HG03442 (cell line): ENCODE data around the gene SEMA4D.
"Not testable (repeated sequence)": the region's sequence is repeated elsewhere in the genome, so short reads cannot be mapped to it uniquely, and the experiment has no call there.

Source experiments
- ATAC-seq: cut with Tn5 transposase; IDR thresholded peaks from one replicate; pipeline ENCODE4 v1.9.1; 2021; ENCODE audit warnings: mild to moderate bottlenecking, moderate library complexity; ENCODE audit not compliant: unreplicated experiment

Gene SEMA4D

GRCh38 chr9:89376286-89376685 is 121.6 kb downstream of the SEMA4D start:
- no peak for ATAC-seq

- ATAC-seq = peak; percentile 58
Measured at GRCh38 chr9:89375191-89375760, 122.6 kb downstream of the SEMA4D start.

- ATAC-seq = no peak
Measured at GRCh38 chr9:89374176-89374575, 123.7 kb downstream of the SEMA4D start.

DNA sequence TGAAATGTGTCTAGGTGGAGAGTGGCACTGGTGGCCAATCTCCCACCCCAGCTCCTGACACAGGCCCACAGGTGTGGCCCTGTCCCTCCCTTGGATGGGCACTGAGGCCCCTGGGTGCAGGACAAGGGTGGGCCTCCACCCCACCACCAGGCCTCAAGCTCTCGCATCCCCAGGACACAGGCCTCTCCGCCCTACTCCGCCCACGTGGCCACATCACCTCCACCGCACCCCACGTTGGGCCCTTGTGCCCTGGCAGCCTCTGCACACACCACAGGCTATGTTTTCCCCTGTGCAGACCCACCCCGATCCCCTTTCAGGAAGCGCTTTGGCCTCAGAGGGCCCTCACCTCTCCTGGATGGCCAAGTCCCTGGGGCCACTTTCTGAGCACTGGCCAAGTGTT is 124.9 kb downstream of the SEMA4D start:
- no peak for ATAC-seq

DNA sequence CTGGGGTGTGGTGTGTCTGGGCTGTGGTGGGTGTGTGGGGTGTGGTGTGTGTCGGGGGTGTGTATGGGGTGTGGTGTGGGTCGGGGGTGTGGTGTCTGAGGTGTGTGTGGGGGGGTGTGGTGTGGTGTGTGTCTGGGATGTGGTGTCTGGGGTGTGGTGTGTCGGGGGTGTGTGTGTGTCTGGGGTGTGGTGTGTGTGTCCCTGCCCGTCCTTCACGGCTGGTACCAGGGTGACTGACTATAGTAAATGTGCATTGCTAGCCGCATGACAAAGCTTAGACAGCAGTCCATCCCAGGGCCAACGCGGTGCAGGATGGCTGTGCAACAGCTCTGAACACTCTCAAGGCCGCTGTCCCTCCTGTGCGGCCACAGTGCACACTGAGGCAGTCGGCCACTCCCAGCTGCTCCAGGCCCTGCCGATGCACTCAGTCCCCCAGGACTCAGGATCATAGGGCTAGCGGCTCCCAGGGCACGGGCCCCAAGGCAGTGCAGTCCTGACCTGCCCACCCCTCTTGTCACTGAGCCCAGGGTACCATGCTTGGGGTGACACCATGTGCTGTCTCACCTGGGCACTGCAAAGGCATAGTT is 125.6 kb downstream of the SEMA4D start:
- no peak for ATAC-seq

DNA sequence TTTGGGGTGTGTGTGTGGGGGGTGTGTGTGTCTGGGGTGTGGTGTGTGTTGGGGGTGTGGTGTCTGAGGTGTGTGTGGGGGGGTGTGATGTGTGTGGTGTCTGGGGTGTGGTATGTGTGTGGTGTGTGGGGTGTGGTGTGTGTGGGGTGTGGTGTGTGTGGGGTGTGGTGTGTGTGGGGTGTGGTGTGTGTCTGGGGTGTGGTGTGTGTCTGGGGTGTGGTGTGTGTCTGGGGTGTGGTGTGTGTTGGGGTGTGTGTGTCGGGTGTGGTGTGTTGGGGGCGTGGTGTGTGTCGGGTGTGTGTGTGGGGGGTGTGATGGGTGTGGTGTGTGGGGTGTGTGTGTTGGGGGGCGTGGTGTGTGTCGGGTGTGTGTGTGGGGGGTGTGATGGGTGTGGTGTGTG is 126.1 kb downstream of the SEMA4D start:
- ATAC-seq = not testable (repeated sequence)

DNA sequence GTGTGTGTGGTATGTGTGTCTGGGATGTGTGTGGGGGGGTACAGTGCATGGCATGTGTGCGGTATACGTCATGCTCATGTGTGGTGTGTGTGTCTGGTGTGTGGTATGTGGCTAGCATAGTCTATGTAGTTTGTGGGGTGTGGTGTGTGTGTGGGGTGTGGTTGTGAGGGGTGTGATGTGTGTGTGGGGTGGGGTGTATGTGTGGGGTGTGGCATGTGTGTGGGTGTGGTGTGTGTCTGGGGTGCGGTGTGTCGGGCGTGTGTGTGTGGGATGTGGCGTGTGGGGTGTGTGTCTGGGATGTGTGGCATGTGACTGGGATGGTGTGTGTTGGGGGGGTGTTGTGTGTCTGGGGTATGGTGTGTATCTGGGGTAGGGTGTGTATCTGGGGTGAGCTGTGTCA is 127.3 kb downstream of the SEMA4D start:
- no peak for ATAC-seq

GRCh38 chr9:89368978-89369377 is 128.9 kb downstream of the SEMA4D start:
- ATAC-seq = no peak

DNA sequence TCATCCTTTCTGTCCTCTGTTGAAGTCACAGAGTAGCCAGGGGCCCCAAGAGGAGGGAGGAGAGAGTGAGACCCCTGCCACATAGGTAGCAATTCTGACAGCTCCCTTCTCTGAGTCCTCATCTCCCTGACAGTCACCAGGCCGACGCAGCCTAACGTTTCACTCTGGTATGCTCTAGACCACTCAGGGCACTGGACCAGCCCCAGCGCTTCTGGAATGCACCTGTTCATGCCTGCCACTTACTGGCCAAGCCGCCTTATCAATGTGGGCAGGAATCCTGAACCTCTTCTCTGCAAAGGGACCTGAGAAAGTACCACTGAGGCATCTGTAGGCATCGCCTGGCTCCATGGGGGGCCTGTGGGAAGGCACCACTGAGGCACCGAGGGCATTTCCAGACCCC is 129.4 kb downstream of the SEMA4D start:
- ATAC-seq = no peak

DNA sequence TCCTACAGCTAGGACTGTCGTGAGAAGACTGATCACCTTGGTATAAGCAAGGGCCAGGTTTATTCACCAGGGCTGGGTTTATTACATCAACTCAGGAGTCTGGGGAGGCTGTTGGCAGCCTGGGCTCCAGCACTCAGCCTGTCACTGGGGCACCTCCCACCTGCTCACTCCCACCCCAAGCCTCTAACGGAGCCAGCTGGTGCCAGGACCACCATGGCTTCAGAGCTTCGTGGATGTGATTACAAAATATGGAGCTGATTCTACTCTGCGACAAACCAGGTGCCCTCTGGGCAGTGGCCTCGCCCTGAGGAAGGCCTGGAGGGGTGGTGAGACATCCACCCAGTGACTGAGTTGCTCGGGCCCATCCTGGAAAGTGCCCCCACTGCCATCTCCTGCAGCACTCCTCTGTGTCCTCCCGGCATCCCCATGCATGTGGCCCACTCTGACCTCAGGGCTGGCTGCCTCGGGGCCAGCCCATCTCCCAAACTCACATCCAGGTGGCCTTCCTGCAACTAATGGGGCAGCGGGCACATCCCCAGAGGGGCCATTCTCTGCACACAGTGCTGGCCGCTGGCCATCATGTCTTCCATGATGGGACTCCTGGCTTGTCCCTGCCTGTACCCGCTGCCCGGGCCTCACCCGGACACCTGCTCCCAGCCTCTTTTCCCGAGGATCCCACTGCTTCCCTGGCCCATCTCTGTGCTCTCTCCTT is 130.0 kb downstream of the SEMA4D start:
- no peak for ATAC-seq

DNA sequence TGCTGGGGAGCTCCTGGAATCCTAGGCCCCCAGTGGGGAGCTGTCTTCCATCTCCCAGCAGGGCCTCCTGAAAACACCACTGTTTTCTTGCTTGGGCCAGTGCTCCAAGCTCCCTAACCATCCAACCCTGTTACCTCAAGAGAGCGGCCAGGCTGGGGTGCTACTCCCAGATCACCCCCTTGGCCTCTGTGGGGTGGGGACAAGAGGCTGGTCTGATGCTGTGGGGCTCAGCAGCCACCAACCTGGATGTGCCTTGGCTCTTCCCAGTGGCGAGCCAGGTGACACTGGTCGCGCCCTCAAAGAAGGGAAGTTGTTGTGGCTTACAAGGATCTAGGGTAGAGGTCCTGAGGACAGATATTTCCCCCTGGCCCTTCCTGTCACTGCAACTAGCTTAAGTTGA is 130.6 kb downstream of the SEMA4D start:
- no peak for ATAC-seq

DNA sequence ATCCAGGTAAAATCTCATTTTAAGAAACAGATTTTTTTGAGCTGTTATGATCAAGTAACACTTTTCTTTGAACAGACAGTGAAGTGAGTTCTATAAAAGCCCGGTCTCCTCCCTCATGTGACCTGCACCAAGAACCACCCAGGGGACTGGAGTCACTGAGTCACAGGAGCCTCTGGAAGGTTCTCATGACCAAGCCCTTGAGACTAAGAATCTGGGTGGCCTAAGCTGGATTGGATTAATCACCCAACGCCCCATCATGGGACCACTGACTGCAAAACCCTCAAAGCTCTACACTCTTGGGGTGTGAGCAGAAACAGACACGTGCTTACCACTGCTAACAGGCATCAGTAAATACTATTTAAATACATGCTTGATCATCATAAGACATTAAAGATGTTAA is 131.2 kb downstream of the SEMA4D start:
- ATAC-seq = no peak

DNA sequence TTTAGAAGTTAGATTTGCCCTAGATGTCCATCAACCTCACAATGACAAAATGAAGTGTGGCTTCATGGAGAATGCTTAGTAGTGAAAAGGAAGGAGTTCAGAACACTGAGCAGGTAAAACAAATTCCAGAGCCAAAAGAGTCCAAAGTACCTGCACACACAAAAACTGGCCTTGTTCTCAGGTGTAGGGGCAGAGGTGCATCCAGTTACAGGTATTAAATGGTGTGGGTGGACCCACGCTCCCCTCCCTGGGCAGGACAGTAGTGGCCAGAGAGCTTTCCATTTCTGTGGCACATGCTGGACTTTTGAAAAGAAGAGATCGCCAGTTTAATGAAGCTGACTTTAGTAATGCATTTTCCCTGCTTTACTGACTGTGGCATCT is 132.4 kb downstream of the SEMA4D start:
- no peak for ATAC-seq

DNA sequence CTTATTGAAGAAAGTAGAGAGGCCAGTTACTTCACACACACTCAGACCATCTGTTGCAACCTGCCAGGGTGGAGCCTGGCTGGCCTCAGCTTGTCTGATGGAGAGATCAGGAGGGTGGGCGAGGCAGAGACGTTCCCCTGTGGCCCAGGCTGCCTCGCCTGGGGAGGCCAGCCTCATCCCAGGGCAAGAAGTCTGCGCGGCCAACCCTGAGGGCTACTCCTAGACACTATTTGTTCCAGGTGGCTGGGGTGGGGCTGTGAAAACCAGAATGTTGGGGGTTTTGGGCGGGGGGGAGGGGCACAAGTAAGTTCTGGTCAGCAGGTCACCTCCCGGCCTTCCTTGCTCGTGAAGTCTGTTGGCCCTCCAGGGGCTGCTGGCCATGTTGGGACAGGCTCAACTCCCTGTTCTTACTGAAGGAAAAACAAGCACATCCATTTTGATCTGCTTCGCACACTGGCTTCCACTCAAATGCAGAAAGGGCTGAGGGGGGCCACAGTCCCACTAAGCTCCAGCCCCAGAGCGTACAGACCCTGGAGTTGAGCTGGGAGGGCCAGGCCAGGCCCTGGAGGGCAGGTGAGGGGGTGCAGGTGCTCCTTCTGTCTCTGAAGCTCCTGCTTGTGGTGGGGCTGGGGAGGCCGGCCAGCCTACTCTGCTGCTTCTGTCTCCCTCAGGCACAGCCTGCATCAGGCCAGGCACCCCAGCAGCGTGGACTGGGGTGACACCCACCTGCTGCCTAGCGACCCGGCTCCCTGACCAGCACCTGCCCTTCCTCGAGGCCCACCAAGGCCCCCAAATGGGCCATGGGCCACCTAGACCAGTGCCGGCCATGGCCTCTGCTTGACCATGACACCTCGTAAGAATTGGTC is 133.0 kb downstream of the SEMA4D start:
- no peak for ATAC-seq

DNA sequence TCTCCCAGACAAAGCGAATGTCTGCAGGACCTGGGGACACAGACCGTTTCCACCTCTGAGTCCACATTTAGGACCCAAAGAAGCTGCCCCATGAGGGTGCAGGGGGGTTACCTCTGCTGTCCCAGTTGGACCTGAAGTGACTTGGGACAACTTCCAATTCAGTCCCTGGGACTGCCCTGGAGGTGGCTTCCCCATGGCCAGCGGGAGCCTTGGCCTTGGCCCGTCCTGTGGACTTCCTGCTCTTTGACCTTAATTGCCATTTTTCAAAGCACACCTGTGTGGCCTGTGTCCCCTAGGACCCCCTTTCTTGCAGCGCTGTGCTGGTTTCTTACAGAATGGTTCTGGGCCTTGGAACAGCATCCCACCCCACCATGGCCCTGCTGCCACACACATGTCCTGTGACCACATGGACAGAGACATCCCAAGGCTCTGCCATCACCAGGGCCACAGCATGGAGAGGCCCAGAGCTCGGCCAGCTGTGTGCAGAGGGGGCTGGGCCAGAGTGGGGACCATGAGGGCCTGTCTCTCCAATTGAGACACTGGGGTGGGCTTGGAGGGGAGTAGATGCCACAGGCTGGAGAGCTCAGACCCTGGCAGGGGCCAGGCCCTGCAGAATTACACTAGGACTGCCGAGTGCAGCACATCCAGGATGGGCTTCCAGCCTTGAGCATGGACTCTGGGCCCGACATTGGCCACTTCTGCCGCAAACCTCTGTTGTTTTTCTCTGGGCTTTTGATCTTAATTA is 133.8 kb downstream of the SEMA4D start:
- ATAC-seq = no peak

- ATAC-seq = no peak
Measured at GRCh38 chr9:89363311-89363670, 134.6 kb downstream of the SEMA4D start.

DNA sequence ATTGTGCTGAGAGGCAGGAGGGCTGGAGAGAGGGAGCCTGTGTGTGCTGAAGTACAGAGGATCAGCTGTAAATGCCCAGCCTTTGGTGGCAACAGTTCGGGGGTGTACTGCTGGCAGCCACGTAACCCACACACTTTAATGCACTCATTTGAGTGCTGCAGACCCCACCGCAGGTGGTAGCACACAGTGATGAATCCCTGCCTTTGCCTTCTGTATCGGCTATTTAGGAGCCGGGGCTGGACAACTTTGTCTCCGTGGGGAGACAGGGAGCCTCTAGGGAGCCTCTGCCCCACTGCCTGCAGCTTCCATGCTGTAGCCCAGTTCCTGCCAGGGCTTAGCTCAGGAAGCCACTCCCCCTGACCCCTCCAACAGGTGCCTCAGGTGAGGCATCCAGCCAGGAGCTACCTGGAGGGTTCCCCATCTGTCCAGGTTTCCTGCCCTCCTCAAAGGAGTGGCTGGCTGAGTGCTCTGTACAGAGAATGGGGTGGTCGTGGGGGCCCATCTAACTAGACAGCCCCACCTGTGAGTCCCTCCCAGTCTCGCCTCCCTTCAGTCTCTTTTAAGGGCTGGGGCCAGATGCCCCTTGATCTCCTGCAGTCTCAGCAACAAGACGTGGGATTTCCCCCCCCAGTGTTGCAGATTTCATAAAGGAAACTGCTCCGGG is 135.1 kb downstream of the SEMA4D start:
- no peak for ATAC-seq

- no peak for ATAC-seq
Measured at GRCh38 chr9:89361816-89362646, 135.9 kb downstream of the SEMA4D start.

GRCh38 chr9:89361031-89361430 is 136.9 kb downstream of the SEMA4D start:
- no peak for ATAC-seq

GRCh38 chr9:89360465-89360864 is 137.4 kb downstream of the SEMA4D start:
- no peak for ATAC-seq
